GM12878 (cell line): ENCODE data around the gene STRIP2. TPM values are rescaled to one million over a fixed set of nuclear protein-coding genes. Genes with fewer than 3 reads are reported as not detected.

Source experiments
- ATAC-seq: fragments of 200-7000 bp; cut with Tn5 transposase; 3 replicates; pipeline ENCODE4 v1.9.1; 2020; ENCODE audit warnings: mild to moderate bottlenecking, moderate library complexity
- BruUV-seq: library from RNA; stranded (reverse); fragments of 400-500 nt; replicated peaks from 2 replicates; lab custom pipeline; 2021; lab: Mats Ljungman, UMichigan
- CTCF ChIA-PET: fragments of 300-600 bp; sonication (Branson Sonifier 250); formaldehyde crosslinking; extraction: SDS; loops from one replicate; lab custom pipeline; 2021; ENCODE audit warnings: inconsistent platforms; lab: Yijun Ruan, JAX
- POLR2A ChIA-PET: fragments of 350-600 bp; formaldehyde crosslinking; extraction: SDS; loops from one replicate; lab custom pipeline; 2021; ENCODE audit warnings: inconsistent platforms; lab: Charles Lee
- RAD21 ChIA-PET: fragments of 300-600 bp; sonication (Branson Sonifier 250); formaldehyde crosslinking; loops from one replicate; lab custom pipeline; 2023; ENCODE audit warnings: antibody characterized with exemption; ENCODE audit not compliant: unreplicated experiment; lab: Charles Lee
- SMC1A ChIA-PET: fragments of 300-600 bp; sonication (Branson Sonifier 250); formaldehyde crosslinking; loops from one replicate; lab custom pipeline; 2023; ENCODE audit not compliant: unreplicated experiment, uncharacterized antibody; lab: Charles Lee
- DNase-seq: peaks from one replicate; pipeline ENCODE4 v3.0.0-alpha.2; 2011; ENCODE audit warnings: low read depth, low spot score
- FAIRE-seq: peaks from 3 replicates; lab custom pipeline; 2011; peaks lifted over from hg19 to GRCh38; lab: Jason Lieb, UNC
- H2AFZ ChIP-seq: 2 replicates; pipeline ENCODE4 v1.6.0; 2011; ENCODE audit warnings: low read depth, low read length, control low read depth; ENCODE audit not compliant: control insufficient read depth
- H3K27ac ChIP-seq: 2 replicates; pipeline ENCODE4 v1.5.1; 2011; ENCODE audit warnings: control low read depth; ENCODE audit not compliant: control insufficient read depth, insufficient read depth
- H3K27me3 ChIP-seq, 2 experiments: replicated peaks in 1 of 2; 2 replicates each; pipeline versions ENCODE4 v1.6.0 to v1.6.1; 2011; ENCODE audit warnings: low read length in 1 of 2; ENCODE audit not compliant: control insufficient read depth in 2 of 2, insufficient read depth in 2 of 2
- H3K36me3 ChIP-seq, 2 experiments: 2 replicates each; pipeline ENCODE4 v1.5.1; 2011; ENCODE audit warnings: low read length in 1 of 2; ENCODE audit not compliant: control insufficient read depth in 2 of 2, insufficient read depth in 2 of 2
- H3K4me1 ChIP-seq: 2 replicates; pipeline ENCODE4 v1.6.1; 2011; ENCODE audit warnings: mild to moderate bottlenecking, low read length, moderate library complexity, mixed read lengths; ENCODE audit not compliant: control insufficient read depth, insufficient read depth
- H3K4me2 ChIP-seq: 2 replicates; pipeline ENCODE4 v1.6.0; 2011; ENCODE audit warnings: control low read depth; ENCODE audit not compliant: control insufficient read depth, insufficient read depth
- H3K4me3 ChIP-seq: fragments of 200-600 bp; sonication (generic); 2 replicates; pipeline ENCODE4 v1.5.1; 2016
- H3K79me2 ChIP-seq: 2 replicates; pipeline ENCODE4 v1.6.0; 2011; ENCODE audit warnings: low read length; ENCODE audit not compliant: control insufficient read depth, insufficient read depth
- H3K9ac ChIP-seq: 2 replicates; pipeline ENCODE4 v1.8.0; 2011; ENCODE audit warnings: low read length, control low read depth, mixed read lengths; ENCODE audit not compliant: control insufficient read depth, insufficient read depth
- H3K9me3 ChIP-seq: replicated peaks from 3 replicates; pipeline ENCODE4 v1.5.1; 2011; ENCODE audit warnings: mild to moderate bottlenecking, low read length; ENCODE audit not compliant: control insufficient read depth, insufficient read depth
- H4K20me1 ChIP-seq: 2 replicates; pipeline ENCODE4 v1.6.0; 2011; ENCODE audit not compliant: control insufficient read depth, insufficient read depth
- MEF2A ChIP-seq: IDR thresholded peaks from 2 replicates; pipeline ENCODE4 v1.6.1; 2011; ENCODE audit warnings: low read depth, mild to moderate bottlenecking, low read length, moderate library complexity; ENCODE audit not compliant: insufficient read depth
- MXI1 ChIP-seq: fragments of 150-350 bp; IDR thresholded peaks from 2 replicates; pipeline ENCODE4 v1.6.1; 2011; ENCODE audit warnings: low read depth, mild to moderate bottlenecking, inconsistent platforms, low read length, improper control_type of control experiment
- POLR2AphosphoS5 ChIP-seq: IDR thresholded peaks from 2 replicates; pipeline ENCODE4 v1.6.1; 2011; ENCODE audit warnings: mild to moderate bottlenecking, low read length, inconsistent platforms
- RAD51 ChIP-seq: fragments of 450-650 bp; IDR thresholded peaks from 2 replicates; pipeline ENCODE4 v1.6.1; 2016; ENCODE audit warnings: moderate library complexity, mild to moderate bottlenecking, inconsistent platforms
- RBBP5 ChIP-seq: fragments of 200-600 bp; sonication (generic); conservative IDR thresholded peaks from 2 replicates; pipeline ENCODE4 v1.6.1; 2016
- SUPT20H ChIP-seq: IDR thresholded peaks from 2 replicates; pipeline ENCODE4 v1.6.1; 2011; ENCODE audit warnings: low read depth, mild to moderate bottlenecking, low read length, moderate library complexity, borderline replicate concordance; ENCODE audit not compliant: control insufficient read depth
- ZNF592 ChIP-seq: fragments of 450-650 bp; IDR thresholded peaks from 2 replicates; pipeline ENCODE4 v1.6.1; 2017; ENCODE audit warnings: mild to moderate bottlenecking, moderate library complexity
- WGBS: methylation state at CpG from one replicate; pipeline ENCODE4 v1.1.6; 2016; ENCODE audit warnings: low lambda C conversion rate; ENCODE audit not compliant: insufficient replicate concordance, insufficient coverage; ENCODE audit errors: missing lambda C conversion rate; 5-methylcytosine and 5-hydroxymethylcytosine counted together
- in situ Hi-C: fragments of 300-500 bp; cut with MboI; formaldehyde crosslinking; loops from 9 replicates; pipeline ENCODE4 v1.14.3; 2018; ENCODE audit warnings: mixed read lengths
- intact Hi-C: fragments of 100-400 bp; cut with micrococcal nuclease; formaldehyde crosslinking; loops from one replicate; pipeline ENCODE4 v1.14.2; 2022; ENCODE audit not compliant: unreplicated experiment
- polyA plus RNA-seq, 11 experiments: library from polyadenylated mRNA; depleted of rRNA in 4 of 11; unstranded in 6 of 11; stranded (reverse) in 5 of 11; fragments of >200 nt; fragmentation: Nextera tagmentation in 4 of 11; fragmentation: Illumina TruSeq in 1 of 11; extraction: Ambion mirVana in 4 of 11; extraction: Trizol in 1 of 11; gene quantifications; 1 replicate in 1 of 11; 2 replicates in 10 of 11; pipeline versions ENCODE4 v1.2.1 to v1.2.3, GENCODE V29; 2011 to 2016; ENCODE audit warnings: inconsistent platforms in 2 of 11, missing spikeins in 2 of 11, low read depth in 1 of 11
- total RNA-seq, 4 experiments: library from RNA; depleted of rRNA in 3 of 4; stranded (reverse); fragments of >200 nt in 3 of 4; fragmentation: Illumina TruSeq in 1 of 4; extraction: Trizol in 1 of 4; gene quantifications; 2 replicates each; pipeline versions ENCODE4 v1.2.1 to v1.2.3, GENCODE V29; 2013 to 2021
- TF ChIP-seq, protein P1 (sequence below): fragments of 450-650 bp; IDR thresholded peaks from 2 replicates; pipeline ENCODE4 v1.6.1; 2016; ENCODE audit warnings: mild to moderate bottlenecking
- TF ChIP-seq, protein P2 (sequence below): fragments of 450-650 bp; IDR thresholded peaks from 2 replicates; pipeline ENCODE4 v1.6.1; 2014; ENCODE audit warnings: mild to moderate bottlenecking
- TF ChIP-seq, protein P3 (sequence below): fragments of 450-650 bp; IDR thresholded peaks from 2 replicates; pipeline ENCODE4 v1.6.1; 2017; ENCODE audit warnings: mild to moderate bottlenecking
- TF ChIP-seq, protein P4 (sequence below): fragments of 450-650 bp; IDR thresholded peaks from 2 replicates; pipeline ENCODE4 v1.6.1; 2016; ENCODE audit warnings: mild to moderate bottlenecking

The STRIP2 gene
- total and polyA plus RNA-seq, 10 of the 15 experiments (the other 5 are each of a cell fraction or from before 2014, with no cell fraction given), result 0.48 to 5.8 (median 1.8) TPM

DNA sequence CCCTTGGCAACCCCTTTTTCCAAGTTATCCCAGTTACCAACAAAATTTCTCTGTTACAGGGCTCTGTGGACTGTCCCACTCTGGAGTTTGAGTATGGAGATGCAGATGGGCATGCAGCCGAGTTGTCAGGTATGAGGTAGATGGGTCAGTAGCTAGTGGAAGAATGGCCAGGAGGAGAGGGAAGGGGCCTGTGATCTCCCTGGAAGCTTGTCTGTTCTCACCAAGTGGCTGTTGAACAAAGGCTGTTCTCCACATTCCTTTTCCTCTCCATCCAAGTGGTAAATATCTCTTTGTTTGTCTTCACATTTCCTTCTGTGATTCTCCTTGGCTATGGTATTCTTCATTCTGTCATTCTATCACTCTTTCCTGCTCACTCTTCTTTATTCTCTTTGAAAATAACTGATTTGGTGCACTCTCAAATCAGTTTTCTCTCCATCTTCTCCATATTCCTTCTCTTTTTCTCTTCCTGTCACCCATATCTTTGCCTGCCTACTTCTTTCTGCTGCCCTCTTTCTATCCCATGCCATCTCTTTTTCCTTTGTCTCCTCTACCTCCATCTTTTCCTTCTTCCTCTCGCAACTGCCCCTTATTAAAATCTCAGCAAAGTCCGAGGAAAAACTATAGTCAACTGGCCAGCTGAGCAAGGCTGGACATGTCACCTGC lies 5.9 kb downstream of the STRIP2 start (continued):
- TF ChIP-seq, protein P1, sequence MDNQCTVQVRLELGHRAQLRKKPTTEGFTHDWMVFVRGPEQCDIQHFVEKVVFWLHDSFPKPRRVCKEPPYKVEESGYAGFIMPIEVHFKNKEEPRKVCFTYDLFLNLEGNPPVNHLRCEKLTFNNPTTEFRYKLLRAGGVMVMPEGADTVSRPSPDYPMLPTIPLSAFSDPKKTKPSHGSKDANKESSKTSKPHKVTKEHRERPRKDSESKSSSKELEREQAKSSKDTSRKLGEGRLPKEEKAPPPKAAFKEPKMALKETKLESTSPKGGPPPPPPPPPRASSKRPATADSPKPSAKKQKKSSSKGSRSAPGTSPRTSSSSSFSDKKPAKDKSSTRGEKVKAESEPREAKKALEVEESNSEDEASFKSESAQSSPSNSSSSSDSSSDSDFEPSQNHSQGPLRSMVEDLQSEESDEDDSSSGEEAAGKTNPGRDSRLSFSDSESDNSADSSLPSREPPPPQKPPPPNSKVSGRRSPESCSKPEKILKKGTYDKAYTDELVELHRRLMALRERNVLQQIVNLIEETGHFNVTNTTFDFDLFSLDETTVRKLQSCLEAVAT, result no peak
- no peak for TF ChIP-seq MEF2A
- TF ChIP-seq, protein P2, sequence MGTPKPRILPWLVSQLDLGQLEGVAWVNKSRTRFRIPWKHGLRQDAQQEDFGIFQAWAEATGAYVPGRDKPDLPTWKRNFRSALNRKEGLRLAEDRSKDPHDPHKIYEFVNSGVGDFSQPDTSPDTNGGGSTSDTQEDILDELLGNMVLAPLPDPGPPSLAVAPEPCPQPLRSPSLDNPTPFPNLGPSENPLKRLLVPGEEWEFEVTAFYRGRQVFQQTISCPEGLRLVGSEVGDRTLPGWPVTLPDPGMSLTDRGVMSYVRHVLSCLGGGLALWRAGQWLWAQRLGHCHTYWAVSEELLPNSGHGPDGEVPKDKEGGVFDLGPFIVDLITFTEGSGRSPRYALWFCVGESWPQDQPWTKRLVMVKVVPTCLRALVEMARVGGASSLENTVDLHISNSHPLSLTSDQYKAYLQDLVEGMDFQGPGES, result no peak
- no peak for TF ChIP-seq POLR2AphosphoS5
- TF ChIP-seq, protein P3, sequence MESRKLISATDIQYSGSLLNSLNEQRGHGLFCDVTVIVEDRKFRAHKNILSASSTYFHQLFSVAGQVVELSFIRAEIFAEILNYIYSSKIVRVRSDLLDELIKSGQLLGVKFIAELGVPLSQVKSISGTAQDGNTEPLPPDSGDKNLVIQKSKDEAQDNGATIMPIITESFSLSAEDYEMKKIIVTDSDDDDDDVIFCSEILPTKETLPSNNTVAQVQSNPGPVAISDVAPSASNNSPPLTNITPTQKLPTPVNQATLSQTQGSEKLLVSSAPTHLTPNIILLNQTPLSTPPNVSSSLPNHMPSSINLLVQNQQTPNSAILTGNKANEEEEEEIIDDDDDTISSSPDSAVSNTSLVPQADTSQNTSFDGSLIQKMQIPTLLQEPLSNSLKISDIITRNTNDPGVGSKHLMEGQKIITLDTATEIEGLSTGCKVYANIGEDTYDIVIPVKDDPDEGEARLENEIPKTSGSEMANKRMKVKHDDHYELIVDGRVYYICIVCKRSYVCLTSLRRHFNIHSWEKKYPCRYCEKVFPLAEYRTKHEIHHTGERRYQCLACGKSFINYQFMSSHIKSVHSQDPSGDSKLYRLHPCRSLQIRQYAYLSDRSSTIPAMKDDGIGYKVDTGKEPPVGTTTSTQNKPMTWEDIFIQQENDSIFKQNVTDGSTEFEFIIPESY, result no peak
- TF ChIP-seq RBBP5, result no peak

DNA sequence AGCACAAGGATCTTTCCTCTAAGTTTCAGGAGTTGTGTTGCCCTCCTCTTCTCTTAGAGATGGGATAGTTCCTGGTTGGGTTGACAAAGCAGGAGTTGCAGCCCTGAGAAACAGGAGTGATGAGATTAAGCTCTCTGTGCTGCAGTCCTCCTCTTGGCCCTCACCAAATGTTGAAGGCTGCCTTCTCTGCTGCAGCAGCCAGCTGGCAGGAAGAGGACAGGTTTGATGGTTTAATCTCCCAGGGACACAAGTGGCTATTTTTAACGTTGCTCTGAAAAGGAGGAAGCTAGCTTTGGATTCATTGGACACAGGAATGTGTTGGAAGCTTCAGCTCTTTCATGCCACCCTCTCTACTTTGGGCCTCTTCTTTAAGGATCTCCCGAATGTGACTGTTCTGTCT lies 9.4 kb downstream of the STRIP2 start:
- Histone ChIP-seq H3K4me2 (no peak overlapping the region), H3K9me3 (no peaks in the 10 kb centered on the region; the same call in 2 of the 3 replicates), H3K36me3 (no peaks in the 10 kb centered on the region), H3K79me2 (no peaks in the 10 kb centered on the region), H3K27ac (no peak overlapping the region), H3K27me3 (no peaks in the 10 kb centered on the region), H3K9ac (no peak overlapping the region), H4K20me1 (no peaks in the 10 kb centered on the region), H2AFZ (no peak overlapping the region), H3K4me1 (no peaks in the 10 kb centered on the region), H3K4me3 (no peak overlapping the region)
- FAIRE-seq (no peak), ATAC-seq (no peak), DNase-seq (no peak)
- ChIA-PET RAD21 (interaction anchor here (0.8 to 1.3 kb wide), 2 partner anchors 9 to 31 kb away, joined by 3 to 4 read pairs; partner anchors contain the start of gene STRIP2), CTCF (interaction anchor here (0.6 to 1.6 kb wide), 6 partner anchors 9 to 76 kb away, joined by 3 to 4 read pairs (median 4); partner anchors contain the start of gene STRIP2), SMC1A (interaction anchor here (1.2 kb wide), 1 partner anchor 13 kb away, joined by 3 read pairs; no protein-coding TSS in a partner anchor), POLR2A (interaction anchor here (0.7 kb wide), 1 partner anchor 9 kb away, joined by 3 read pairs; the partner anchor contains the start of gene STRIP2)
- WGBS, result 25% methylated on average over 2 of the region's 2 CpGs
- no TSS peak for BruUV-seq
- in situ Hi-C loops (no loop called here), intact Hi-C loops (no loop called here)
- TF ChIP-seq MXI1 (no peak), RAD51 (no peak), SUPT20H (no peak), ZNF592 (no peak)
- TF ChIP-seq, protein P4, sequence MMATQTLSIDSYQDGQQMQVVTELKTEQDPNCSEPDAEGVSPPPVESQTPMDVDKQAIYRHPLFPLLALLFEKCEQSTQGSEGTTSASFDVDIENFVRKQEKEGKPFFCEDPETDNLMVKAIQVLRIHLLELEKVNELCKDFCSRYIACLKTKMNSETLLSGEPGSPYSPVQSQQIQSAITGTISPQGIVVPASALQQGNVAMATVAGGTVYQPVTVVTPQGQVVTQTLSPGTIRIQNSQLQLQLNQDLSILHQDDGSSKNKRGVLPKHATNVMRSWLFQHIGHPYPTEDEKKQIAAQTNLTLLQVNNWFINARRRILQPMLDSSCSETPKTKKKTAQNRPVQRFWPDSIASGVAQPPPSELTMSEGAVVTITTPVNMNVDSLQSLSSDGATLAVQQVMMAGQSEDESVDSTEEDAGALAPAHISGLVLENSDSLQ, result no peak
